AG09319 (cell line): ENCODE measurements around the gene CPOX.

ENCODE experiments used
- DNase-seq: peaks from one replicate; pipeline ENCODE4 v3.0.0-alpha.2; 2010; ENCODE audit warnings: low read depth; ENCODE audit errors: extremely low read depth
- CTCF ChIP-seq: IDR thresholded peaks from 2 replicates; pipeline ENCODE4 v1.5.1; 2011; ENCODE audit warnings: low read depth, mild to moderate bottlenecking, inconsistent platforms, low read length, moderate library complexity

The CPOX gene

GRCh38 chr3:98592345-98592935, 971 bp downstream of the CPOX start:
- no peak for DNase-seq
- TF ChIP-seq CTCF = no peak

GRCh38 chr3:98589331-98590036, 3.9 kb downstream of the CPOX start:
- no peak for DNase-seq
- TF ChIP-seq CTCF = no peak

- peak; percentile 45 for TF ChIP-seq CTCF
- DNase-seq = no peak
Measured at GRCh38 chr3:98588065-98588464, 5.3 kb downstream of the CPOX start.

GRCh38 chr3:98587654-98588053, 5.8 kb downstream of the CPOX start:
- DNase-seq = no peak
- no peak for TF ChIP-seq CTCF

- no peak for TF ChIP-seq CTCF
- no peak for DNase-seq
Measured at GRCh38 chr3:98584547-98584946, 8.9 kb downstream of the CPOX start.

- no peak for DNase-seq
- TF ChIP-seq CTCF = no peak
Measured at GRCh38 chr3:98583766-98584165, 9.6 kb downstream of the CPOX start.

GRCh38 chr3:98582042-98582441, 11.4 kb downstream of the CPOX start:
- DNase-seq = no peak
- TF ChIP-seq CTCF = no peak
